ENCODE measurements around the gene PRDM2. TPM values are rescaled to one million over a fixed set of nuclear protein-coding genes. Genes with fewer than 3 reads are reported as not detected.

PRDM2 gene
- total RNA-seq, 1 donor from 2014 or later: 68.1 TPM

GRCh38 chr1:13803546-13804239 lies 103.7 kb downstream of the PRDM2 start:
- no peak for DNase-seq (ENCODE audit: low spot score)
- intact Hi-C loops (cut with DNase I): no loop called here
- ATAC-seq: no peak

GRCh38 chr1:13804240-13804633 lies 104.2 kb downstream of the PRDM2 start:
- ATAC-seq (no peak), DNase-seq (ENCODE audit: low spot score) (no peak)
- intact Hi-C loops (cut with DNase I): no loop called here

- intact Hi-C loops (cut with DNase I): no loop called here
- ATAC-seq (no peak), DNase-seq (ENCODE audit: low spot score) (no peak)
These were observed 105.4 kb downstream of the PRDM2 start for GRCh38 chr1:13805431-13805830.

- intact Hi-C loops (cut with DNase I): no loop called here
- DNase-seq (ENCODE audit: low spot score) (no peak), ATAC-seq (no peak)
These were observed 106.1 kb downstream of the PRDM2 start for GRCh38 chr1:13806108-13806507.

- no peak for ATAC-seq
- intact Hi-C loops (cut with DNase I): no loop called here
- DNase-seq (ENCODE audit: low spot score): no peak
These were observed 107.2 kb downstream of the PRDM2 start for GRCh38 chr1:13807209-13807608.

- peak; percentile 75 for ATAC-seq
- intact Hi-C loops (cut with DNase I): no loop called here
- DNase-seq (ENCODE audit: low spot score): peak; percentile 72
These were observed 108.7 kb downstream of the PRDM2 start for GRCh38 chr1:13808729-13809131.

- intact Hi-C loops (cut with DNase I): no loop called here
- no peak for DNase-seq (ENCODE audit: low spot score)
- no peak for ATAC-seq
These were observed 109.6 kb downstream of the PRDM2 start for GRCh38 chr1:13809461-13810159.

GRCh38 chr1:13812456-13813397 lies 112.7 kb downstream of the PRDM2 start:
- DNase-seq (ENCODE audit: low spot score): peak; percentile 41
- no peak for ATAC-seq
- intact Hi-C loops (cut with DNase I): no loop called here

GRCh38 chr1:13813398-13814012 lies 113.5 kb downstream of the PRDM2 start:
- DNase-seq (ENCODE audit: low spot score) (peak; percentile 66), ATAC-seq (peak; percentile 48)
- intact Hi-C loops (cut with DNase I): no loop called here

- DNase-seq (ENCODE audit: low spot score) (peak; percentile 47), ATAC-seq (no peak)
These were observed 114.1 kb downstream of the PRDM2 start for GRCh38 chr1:13814131-13814530.

GRCh38 chr1:13816016-13816760 lies 116.2 kb downstream of the PRDM2 start:
- DNase-seq (ENCODE audit: low spot score) (no peak), ATAC-seq (no peak)
- intact Hi-C loops (cut with DNase I): no loop called here

More at GRCh38 chr1:13814131-13814530, 114.1 kb downstream of the PRDM2 start:
- intact Hi-C loops (cut with DNase I): no loop called here

GRCh38 chr1:13817906-13818305 lies 117.9 kb downstream of the PRDM2 start:
- ATAC-seq (no peak), DNase-seq (ENCODE audit: low spot score) (no peak)
- intact Hi-C loops (cut with DNase I): no loop called here

GRCh38 chr1:13818926-13819325 lies 118.9 kb downstream of the PRDM2 start:
- no peak for DNase-seq (ENCODE audit: low spot score)
- intact Hi-C loops (cut with DNase I): no loop called here
- no peak for ATAC-seq

- intact Hi-C loops (cut with DNase I): no loop called here
- DNase-seq (ENCODE audit: low spot score): no peak
- peak; percentile 39 for ATAC-seq
These were observed 119.7 kb downstream of the PRDM2 start for GRCh38 chr1:13819642-13820041.

GRCh38 chr1:13820055-13820454 lies 120.1 kb downstream of the PRDM2 start:
- ATAC-seq: no peak
- no peak for DNase-seq (ENCODE audit: low spot score)
- intact Hi-C loops (cut with DNase I): no loop called here

GRCh38 chr1:13820456-13820855 lies 120.5 kb downstream of the PRDM2 start:
- peak; percentile 18 for ATAC-seq
- DNase-seq (ENCODE audit: low spot score): no peak
- intact Hi-C loops (cut with DNase I): no loop called here

GRCh38 chr1:13823126-13823880 lies 123.3 kb downstream of the PRDM2 start:
- ATAC-seq (no peak), DNase-seq (ENCODE audit: low spot score) (no peak)
- intact Hi-C loops (cut with DNase I): no loop called here

GRCh38 chr1:13823936-13824335 lies 123.9 kb downstream of the PRDM2 start:
- ATAC-seq (no peak), DNase-seq (ENCODE audit: low spot score) (no peak)
- intact Hi-C loops (cut with DNase I): no loop called here

Measured in sciatic nerve (tissue), 2 donors.